ENCODE measurements around the gene MCRIP2.

DNA sequence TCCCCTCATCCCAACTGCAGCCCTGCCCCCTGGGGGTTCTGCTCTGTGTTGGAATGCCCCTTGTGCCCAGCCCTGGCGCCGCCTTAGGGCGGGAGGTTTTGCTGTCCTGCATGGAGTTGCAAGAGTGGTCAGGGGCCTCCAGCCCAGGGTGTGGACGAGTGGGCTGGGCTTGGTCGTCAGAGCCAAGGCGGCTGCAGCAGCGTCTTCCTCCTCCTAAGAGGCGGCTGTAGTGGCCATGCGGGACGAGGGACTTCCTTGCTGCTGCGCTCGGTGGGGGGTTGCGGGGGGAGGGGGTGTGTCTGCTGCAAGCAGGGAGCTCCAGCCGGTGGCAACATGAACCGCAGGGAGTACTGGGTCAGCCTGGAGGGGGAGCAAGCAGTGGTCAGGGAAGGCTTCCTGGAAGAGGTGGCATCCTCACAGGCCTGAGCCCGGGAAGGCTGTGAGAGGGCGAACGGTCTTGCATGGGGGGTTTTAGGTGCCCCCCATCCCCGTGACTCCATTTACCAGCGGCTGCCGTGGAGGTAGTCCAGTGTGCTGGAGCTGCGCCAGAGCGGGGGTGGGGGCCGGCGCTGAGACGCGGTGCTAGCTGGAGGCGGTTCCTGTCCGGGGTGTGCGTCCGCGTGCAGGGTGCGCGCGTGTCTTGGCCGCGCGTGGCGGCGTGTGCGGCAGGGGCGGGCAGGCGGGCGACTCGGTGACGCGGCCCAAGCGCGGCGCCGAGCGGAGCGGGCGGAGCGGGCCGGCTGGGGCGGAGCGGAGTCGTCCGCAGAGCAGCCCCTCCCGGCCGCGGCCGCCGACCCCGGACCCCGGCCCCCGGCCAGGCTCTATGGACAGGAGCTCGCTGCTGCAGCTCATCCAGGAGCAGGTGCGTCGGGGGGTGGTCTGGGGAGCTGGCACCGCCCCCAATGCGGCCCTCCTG lies 33.6 kb downstream of the MCRIP2 start, which contains the start of gene RHBDL1:
- TF ChIP-seq POLR2AphosphoS5 (IDR thresholded peaks at IDR 0.05), result no peak
- no peak for TF ChIP-seq EZH2 (IDR thresholded peaks at IDR 0.05; ENCODE audit: borderline replicate concordance, insufficient read depth, low read length, poor library complexity, severe bottlenecking)
- TF ChIP-seq, protein P1, sequence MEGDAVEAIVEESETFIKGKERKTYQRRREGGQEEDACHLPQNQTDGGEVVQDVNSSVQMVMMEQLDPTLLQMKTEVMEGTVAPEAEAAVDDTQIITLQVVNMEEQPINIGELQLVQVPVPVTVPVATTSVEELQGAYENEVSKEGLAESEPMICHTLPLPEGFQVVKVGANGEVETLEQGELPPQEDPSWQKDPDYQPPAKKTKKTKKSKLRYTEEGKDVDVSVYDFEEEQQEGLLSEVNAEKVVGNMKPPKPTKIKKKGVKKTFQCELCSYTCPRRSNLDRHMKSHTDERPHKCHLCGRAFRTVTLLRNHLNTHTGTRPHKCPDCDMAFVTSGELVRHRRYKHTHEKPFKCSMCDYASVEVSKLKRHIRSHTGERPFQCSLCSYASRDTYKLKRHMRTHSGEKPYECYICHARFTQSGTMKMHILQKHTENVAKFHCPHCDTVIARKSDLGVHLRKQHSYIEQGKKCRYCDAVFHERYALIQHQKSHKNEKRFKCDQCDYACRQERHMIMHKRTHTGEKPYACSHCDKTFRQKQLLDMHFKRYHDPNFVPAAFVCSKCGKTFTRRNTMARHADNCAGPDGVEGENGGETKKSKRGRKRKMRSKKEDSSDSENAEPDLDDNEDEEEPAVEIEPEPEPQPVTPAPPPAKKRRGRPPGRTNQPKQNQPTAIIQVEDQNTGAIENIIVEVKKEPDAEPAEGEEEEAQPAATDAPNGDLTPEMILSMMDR (IDR thresholded peaks at IDR 0.05; ENCODE audit: poor library complexity, severe bottlenecking), result no peak
- no peak for TF ChIP-seq RAD21 (conservative IDR thresholded peaks at IDR 0.05)
- no peak for TF ChIP-seq SMC3 (conservative IDR thresholded peaks at IDR 0.05; ENCODE audit: poor library complexity)
- no peak for TF ChIP-seq EP300 (conservative IDR thresholded peaks at IDR 0.05; ENCODE audit: poor library complexity, severe bottlenecking)
- no peak for TF ChIP-seq MXI1 (conservative IDR thresholded peaks at IDR 0.05; ENCODE audit: poor library complexity, severe bottlenecking)

All from neural cell (in vitro differentiated cells).